ENCODE measurements around the gene HELLS.

DNA sequence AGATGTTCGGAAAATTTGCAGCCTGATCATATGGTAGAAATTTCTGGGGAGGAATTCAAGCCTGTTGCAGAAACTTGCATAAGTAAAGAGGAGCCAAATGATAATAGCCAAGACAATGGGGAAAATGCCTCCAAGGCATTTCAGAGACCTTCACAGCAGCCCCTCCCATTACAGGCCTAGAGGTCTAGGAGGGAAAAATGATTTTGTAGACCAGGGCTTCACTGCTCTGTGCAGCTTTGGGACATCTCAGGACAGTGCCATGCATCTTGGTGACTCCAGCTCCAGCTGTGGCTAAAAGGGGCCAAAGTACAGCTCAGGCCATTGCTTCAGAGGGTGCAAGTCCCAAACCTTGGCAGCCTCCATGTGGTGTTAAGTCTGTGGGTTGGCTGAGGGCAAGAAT, 87.4 kb downstream of the HELLS start:
- no peak for TF ChIP-seq POLR2AphosphoS5 (IDR thresholded peaks at IDR 0.05; ENCODE audit: low read depth, low read length)
- no peak for TF ChIP-seq EP300 (IDR thresholded peaks at IDR 0.05; ENCODE audit: borderline replicate concordance in 1 of 2, low read depth in 1 of 2, low read length in 1 of 2)
- TF ChIP-seq, protein P1, sequence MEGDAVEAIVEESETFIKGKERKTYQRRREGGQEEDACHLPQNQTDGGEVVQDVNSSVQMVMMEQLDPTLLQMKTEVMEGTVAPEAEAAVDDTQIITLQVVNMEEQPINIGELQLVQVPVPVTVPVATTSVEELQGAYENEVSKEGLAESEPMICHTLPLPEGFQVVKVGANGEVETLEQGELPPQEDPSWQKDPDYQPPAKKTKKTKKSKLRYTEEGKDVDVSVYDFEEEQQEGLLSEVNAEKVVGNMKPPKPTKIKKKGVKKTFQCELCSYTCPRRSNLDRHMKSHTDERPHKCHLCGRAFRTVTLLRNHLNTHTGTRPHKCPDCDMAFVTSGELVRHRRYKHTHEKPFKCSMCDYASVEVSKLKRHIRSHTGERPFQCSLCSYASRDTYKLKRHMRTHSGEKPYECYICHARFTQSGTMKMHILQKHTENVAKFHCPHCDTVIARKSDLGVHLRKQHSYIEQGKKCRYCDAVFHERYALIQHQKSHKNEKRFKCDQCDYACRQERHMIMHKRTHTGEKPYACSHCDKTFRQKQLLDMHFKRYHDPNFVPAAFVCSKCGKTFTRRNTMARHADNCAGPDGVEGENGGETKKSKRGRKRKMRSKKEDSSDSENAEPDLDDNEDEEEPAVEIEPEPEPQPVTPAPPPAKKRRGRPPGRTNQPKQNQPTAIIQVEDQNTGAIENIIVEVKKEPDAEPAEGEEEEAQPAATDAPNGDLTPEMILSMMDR (IDR thresholded peaks at IDR 0.05): no peak
- TF ChIP-seq RCOR1 (IDR thresholded peaks at IDR 0.05; ENCODE audit: low read length): no peak
- no peak for TF ChIP-seq REST (IDR thresholded peaks at IDR 0.05; ENCODE audit: low read depth, low read length)
- TF ChIP-seq EZH2phosphoT487 (IDR thresholded peaks at IDR 0.05; ENCODE audit: borderline replicate concordance, low read depth): no peak
